PFSK-1 (cell line): ENCODE results near the gene COL18A1.

Experiments used
- FOXP2 ChIP-seq: optimal IDR thresholded peaks from 2 replicates; pipeline ENCODE3; 2011; ENCODE audit warnings: borderline replicate concordance, control low read depth, inconsistent platforms; ENCODE audit not compliant: insufficient read depth; ENCODE audit errors: extremely low read length, extremely low read depth
- POLR2AphosphoS5 ChIP-seq: IDR thresholded peaks from 2 replicates; pipeline ENCODE4 v1.6.1; 2012; ENCODE audit warnings: low read depth, mild to moderate bottlenecking, control low read depth, low read length, moderate library complexity
- TF ChIP-seq, protein P1 (sequence below), 2 experiments: IDR thresholded peaks; 2 replicates each; pipeline versions ENCODE4 v1.6.1 to v1.8.0; 2011 to 2012; ENCODE audit warnings: low read depth in 2 of 2, low read length in 2 of 2, control low read depth in 1 of 2, inconsistent platforms in 1 of 2, mild to moderate bottlenecking in 1 of 2, moderate library complexity in 1 of 2; ENCODE audit not compliant: insufficient read depth in 1 of 2

DNA sequence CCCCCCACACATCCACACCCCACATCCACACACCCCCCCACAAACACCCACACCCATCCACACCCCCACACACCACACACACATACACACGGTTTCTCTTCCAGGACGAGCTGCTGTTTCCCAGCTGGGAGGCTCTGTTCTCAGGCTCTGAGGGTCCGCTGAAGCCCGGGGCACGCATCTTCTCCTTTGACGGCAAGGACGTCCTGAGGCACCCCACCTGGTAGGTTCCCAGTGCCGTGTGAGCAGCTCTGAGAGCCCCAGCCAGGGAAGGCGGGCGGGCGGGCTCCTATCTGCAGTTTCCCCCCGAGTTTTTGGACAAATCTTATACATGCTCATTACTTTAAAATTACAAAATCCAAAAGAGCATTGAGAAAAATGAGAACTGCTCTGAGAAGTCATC is 106.0 kb downstream of the COL18A1 start:
- no peak for TF ChIP-seq POLR2AphosphoS5
- TF ChIP-seq, protein P1, sequence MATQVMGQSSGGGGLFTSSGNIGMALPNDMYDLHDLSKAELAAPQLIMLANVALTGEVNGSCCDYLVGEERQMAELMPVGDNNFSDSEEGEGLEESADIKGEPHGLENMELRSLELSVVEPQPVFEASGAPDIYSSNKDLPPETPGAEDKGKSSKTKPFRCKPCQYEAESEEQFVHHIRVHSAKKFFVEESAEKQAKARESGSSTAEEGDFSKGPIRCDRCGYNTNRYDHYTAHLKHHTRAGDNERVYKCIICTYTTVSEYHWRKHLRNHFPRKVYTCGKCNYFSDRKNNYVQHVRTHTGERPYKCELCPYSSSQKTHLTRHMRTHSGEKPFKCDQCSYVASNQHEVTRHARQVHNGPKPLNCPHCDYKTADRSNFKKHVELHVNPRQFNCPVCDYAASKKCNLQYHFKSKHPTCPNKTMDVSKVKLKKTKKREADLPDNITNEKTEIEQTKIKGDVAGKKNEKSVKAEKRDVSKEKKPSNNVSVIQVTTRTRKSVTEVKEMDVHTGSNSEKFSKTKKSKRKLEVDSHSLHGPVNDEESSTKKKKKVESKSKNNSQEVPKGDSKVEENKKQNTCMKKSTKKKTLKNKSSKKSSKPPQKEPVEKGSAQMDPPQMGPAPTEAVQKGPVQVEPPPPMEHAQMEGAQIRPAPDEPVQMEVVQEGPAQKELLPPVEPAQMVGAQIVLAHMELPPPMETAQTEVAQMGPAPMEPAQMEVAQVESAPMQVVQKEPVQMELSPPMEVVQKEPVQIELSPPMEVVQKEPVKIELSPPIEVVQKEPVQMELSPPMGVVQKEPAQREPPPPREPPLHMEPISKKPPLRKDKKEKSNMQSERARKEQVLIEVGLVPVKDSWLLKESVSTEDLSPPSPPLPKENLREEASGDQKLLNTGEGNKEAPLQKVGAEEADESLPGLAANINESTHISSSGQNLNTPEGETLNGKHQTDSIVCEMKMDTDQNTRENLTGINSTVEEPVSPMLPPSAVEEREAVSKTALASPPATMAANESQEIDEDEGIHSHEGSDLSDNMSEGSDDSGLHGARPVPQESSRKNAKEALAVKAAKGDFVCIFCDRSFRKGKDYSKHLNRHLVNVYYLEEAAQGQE (IDR thresholded peaks at IDR 0.05; ENCODE audit: insufficient read depth in 1 of 2, low read depth in 2 of 2, low read length in 2 of 2) = no peak
- no peak for TF ChIP-seq FOXP2
